IMR-90 (cell line): ENCODE measurements around the gene ARHGEF18. TPM values are rescaled to one million over a fixed set of nuclear protein-coding genes. Genes with fewer than 3 reads are reported as not detected.
A peak's percentile ranks its signal among the peaks of the same experiment; 100 is the strongest.

ENCODE experiments used
- ATAC-seq: fragments of 200-7000 bp; cut with Tn5 transposase; 2 replicates; pipeline ENCODE4 v1.9.1; 2020; ENCODE audit warnings: low read depth, mild to moderate bottlenecking, moderate library complexity
- BruUV-seq: library from RNA; stranded (reverse); fragments of 400-500 nt; replicated peaks from 2 replicates; lab custom pipeline; 2021; lab: Mats Ljungman, UMichigan
- CTCF ChIA-PET: fragments of 300-600 bp; formaldehyde crosslinking; extraction: SDS; loops from one replicate; lab custom pipeline; 2021; ENCODE audit warnings: antibody characterized with exemption; lab: Yijun Ruan, JAX
- POLR2A ChIA-PET: fragments of 300-600 bp; sonication (Branson Sonifier 250); formaldehyde crosslinking; loops from one replicate; lab custom pipeline; 2022; ENCODE audit warnings: antibody characterized with exemption; ENCODE audit not compliant: unreplicated experiment; lab: Charles Lee
- DNase-seq: peaks from one replicate; pipeline ENCODE4 v3.0.0; 2013
- H2AFZ ChIP-seq: replicated peaks from 2 replicates; pipeline ENCODE3; 2013; ENCODE audit warnings: low read length, mild to moderate bottlenecking; ENCODE audit not compliant: poor library complexity
- H2AK5ac ChIP-seq: 2 replicates; pipeline ENCODE4 v1.6.1; 2013; ENCODE audit warnings: low read depth, low read length, inconsistent platforms
- H2AK9ac ChIP-seq: replicated peaks from 2 replicates; pipeline ENCODE3; 2013; ENCODE audit warnings: mild to moderate bottlenecking, low read depth, low read length, moderate library complexity; ENCODE audit not compliant: poor library complexity
- H2BK120ac ChIP-seq: 2 replicates; pipeline ENCODE4 v1.6.1; 2013; ENCODE audit warnings: low read depth, low read length, inconsistent platforms
- H2BK15ac ChIP-seq: 3 replicates; pipeline ENCODE4 v1.6.1; 2013; ENCODE audit warnings: low read depth, low read length, inconsistent platforms
- H2BK20ac ChIP-seq: 2 replicates; pipeline ENCODE4 v1.6.1; 2013; ENCODE audit warnings: low read depth, mild to moderate bottlenecking, inconsistent platforms, low read length, moderate library complexity
- H2BK5ac ChIP-seq: 2 replicates; pipeline ENCODE4 v1.6.1; 2013; ENCODE audit warnings: mild to moderate bottlenecking, low read depth, low read length, inconsistent platforms; ENCODE audit not compliant: poor library complexity, severe bottlenecking
- H3K14ac ChIP-seq: replicated peaks from 2 replicates; pipeline ENCODE4 v1.6.1; 2013; ENCODE audit warnings: low read depth, low read length, inconsistent platforms
- H3K18ac ChIP-seq: 2 replicates; pipeline ENCODE4 v1.6.1; 2013; ENCODE audit warnings: low read depth, low read length, control low read depth
- H3K23ac ChIP-seq: 2 replicates; pipeline ENCODE4 v1.6.1; 2013; ENCODE audit warnings: low read depth, low read length, inconsistent platforms
- H3K27ac ChIP-seq: 2 replicates; pipeline ENCODE4 v1.5.1; 2013; ENCODE audit warnings: mild to moderate bottlenecking, control low read depth, low read length; ENCODE audit not compliant: insufficient read depth
- H3K27me3 ChIP-seq: 2 replicates; pipeline ENCODE4 v1.6.1; 2013; ENCODE audit warnings: low read length; ENCODE audit not compliant: control insufficient read depth, insufficient read depth
- H3K36me3 ChIP-seq: 2 replicates; pipeline ENCODE4 v1.6.1; 2013; ENCODE audit warnings: low read length, mixed read lengths; ENCODE audit not compliant: control insufficient read depth, insufficient read depth
- H3K4ac ChIP-seq: 2 replicates; pipeline ENCODE4 v1.6.1; 2013; ENCODE audit warnings: low read depth, low read length, inconsistent platforms
- H3K4me1 ChIP-seq: 2 replicates; pipeline ENCODE4 v1.6.1; 2013; ENCODE audit warnings: low read length, mixed read lengths; ENCODE audit not compliant: control insufficient read depth, insufficient read depth
- H3K4me2 ChIP-seq: 2 replicates; pipeline ENCODE4 v1.6.1; 2013; ENCODE audit warnings: low read depth, mild to moderate bottlenecking, control low read depth, low read length, moderate library complexity
- H3K4me3 ChIP-seq: 2 replicates; pipeline ENCODE4 v1.5.1; 2013; ENCODE audit warnings: low read depth, mild to moderate bottlenecking, control low read depth, low read length, moderate library complexity; ENCODE audit not compliant: insufficient read depth
- H3K56ac ChIP-seq: 2 replicates; pipeline ENCODE4 v1.6.1; 2013; ENCODE audit warnings: low read length, inconsistent platforms; ENCODE audit not compliant: insufficient read depth; ENCODE audit errors: extremely low read depth
- H3K79me1 ChIP-seq, 2 experiments: 2 replicates each; pipeline ENCODE4 v1.6.1; 2013; ENCODE audit warnings: low read length in 2 of 2, inconsistent platforms in 1 of 2, low read depth in 1 of 2
- H3K9ac ChIP-seq: 2 replicates; pipeline ENCODE4 v1.6.1; 2013; ENCODE audit warnings: low read depth, low read length, control low read depth
- H3K9me1 ChIP-seq: 2 replicates; pipeline ENCODE4 v1.6.1; 2013; ENCODE audit warnings: low read length, inconsistent platforms; ENCODE audit not compliant: insufficient read depth
- H3K9me3 ChIP-seq: 2 replicates; pipeline ENCODE4 v1.6.1; 2013; ENCODE audit warnings: low read length; ENCODE audit not compliant: control insufficient read depth, insufficient read depth
- H4K20me1 ChIP-seq: 2 replicates; pipeline ENCODE4 v1.6.1; 2013; ENCODE audit warnings: low read length, inconsistent platforms; ENCODE audit not compliant: insufficient read depth
- H4K5ac ChIP-seq: 2 replicates; pipeline ENCODE4 v1.6.1; 2013; ENCODE audit warnings: mild to moderate bottlenecking, low read depth, low read length, control low read depth
- H4K8ac ChIP-seq, 2 experiments: 2 replicates each; pipeline ENCODE4 v1.6.1; 2013; ENCODE audit warnings: low read depth in 2 of 2, low read length in 2 of 2, control low read depth in 1 of 2, inconsistent platforms in 1 of 2
- H4K91ac ChIP-seq: 2 replicates; pipeline ENCODE4 v1.6.1; 2013; ENCODE audit warnings: low read depth, low read length, inconsistent platforms; ENCODE audit not compliant: insufficient read depth
- BHLHE40 ChIP-seq: fragments of 150-350 bp; IDR thresholded peaks from 2 replicates; pipeline ENCODE4 v1.6.1; 2016; ENCODE audit warnings: mild to moderate bottlenecking, low read depth, low read length
- CEBPB ChIP-seq: IDR thresholded peaks from 2 replicates; pipeline ENCODE4 v1.6.1; 2012; ENCODE audit warnings: low read depth, low read length, improper control_type of control experiment
- CHD1 ChIP-seq: IDR thresholded peaks from 2 replicates; pipeline ENCODE4 v1.6.1; 2012; ENCODE audit warnings: low read depth, low read length, improper control_type of control experiment
- CTCF ChIP-seq: conservative IDR thresholded peaks from 2 replicates; pipeline ENCODE4 v1.5.1; 2012; ENCODE audit warnings: mild to moderate bottlenecking, low read depth, low read length, improper control_type of control experiment
- FOS ChIP-seq: fragments of 150-350 bp; IDR thresholded peaks from 2 replicates; pipeline ENCODE4 v1.6.1; 2016; ENCODE audit warnings: low read depth, low read length
- MAFK ChIP-seq: IDR thresholded peaks from 2 replicates; pipeline ENCODE4 v1.6.1; 2012; ENCODE audit warnings: low read depth, low read length, improper control_type of control experiment
- MAZ ChIP-seq: IDR thresholded peaks from 2 replicates; pipeline ENCODE4 v1.6.1; 2012; ENCODE audit warnings: low read depth, mild to moderate bottlenecking, low read length, improper control_type of control experiment, moderate library complexity, borderline replicate concordance
- MXI1 ChIP-seq: IDR thresholded peaks from 2 replicates; pipeline ENCODE4 v1.6.1; 2012; ENCODE audit warnings: low read depth, mild to moderate bottlenecking, low read length, moderate library complexity, borderline replicate concordance
- NFE2L2 ChIP-seq: fragments of 150-350 bp; IDR thresholded peaks from 2 replicates; pipeline ENCODE4 v1.6.1; 2016; ENCODE audit warnings: low read depth, mild to moderate bottlenecking, low read length
- POLR2A ChIP-seq: IDR thresholded peaks from 2 replicates; pipeline ENCODE4 v1.6.1; 2012; ENCODE audit warnings: mild to moderate bottlenecking, low read depth, low read length
- RAD21 ChIP-seq: IDR thresholded peaks from 2 replicates; pipeline ENCODE4 v1.6.1; 2012; ENCODE audit warnings: low read length, improper control_type of control experiment
- RCOR1 ChIP-seq: IDR thresholded peaks from 2 replicates; pipeline ENCODE4 v1.6.1; 2012; ENCODE audit warnings: mild to moderate bottlenecking, low read length, improper control_type of control experiment; ENCODE audit not compliant: insufficient replicate concordance
- RFX5 ChIP-seq: IDR thresholded peaks from 2 replicates; pipeline ENCODE4 v1.8.0; 2012; ENCODE audit warnings: low read depth, mild to moderate bottlenecking, low read length, moderate library complexity
- SMC3 ChIP-seq: fragments of 150-350 bp; IDR thresholded peaks from 2 replicates; pipeline ENCODE4 v1.6.1; 2016; ENCODE audit warnings: low read depth, mild to moderate bottlenecking, antibody characterized with exemption, low read length, moderate library complexity
- USF2 ChIP-seq: fragments of 150-350 bp; IDR thresholded peaks from 2 replicates; pipeline ENCODE4 v1.6.1; 2017; ENCODE audit warnings: mild to moderate bottlenecking, antibody characterized with exemption, low read length, low read depth
- WGBS, 2 experiments: methylation state at CpG; one replicate each; pipeline versions ENCODE4 v1.1.5 to v1.1.7; 2013; ENCODE audit warnings: missing lambda C conversion rate in 2 of 2; ENCODE audit not compliant: insufficient read length in 1 of 2; ENCODE audit errors: extremely low coverage in 2 of 2; 5-methylcytosine and 5-hydroxymethylcytosine counted together
- dilution Hi-C: fragments of 300-500 bp; cut with HindIII; formaldehyde crosslinking; loops from one replicate; pipeline ENCODE4 v1.14.3; 2018; ENCODE audit warnings: low sequenced_read_pairs; ENCODE audit not compliant: unreplicated experiment
- in situ Hi-C: fragments of 300-500 bp; cut with MboI; formaldehyde crosslinking; loops from 3 replicates; pipeline ENCODE4 v1.14.3; 2019; ENCODE audit warnings: low sequenced_read_pairs, inconsistent platforms, mixed read lengths
- intact Hi-C: fragments of 100-400 bp; cut with micrococcal nuclease; formaldehyde crosslinking; loops from 2 replicates; pipeline ENCODE4 v1.10.0; 2022
- polyA plus RNA-seq, 3 experiments: library from polyadenylated mRNA; depleted of rRNA; stranded (reverse); fragments of >200 nt; gene quantifications; 2 replicates each; pipeline ENCODE4 v1.2.3, GENCODE V29; 2012; ENCODE audit warnings: low replicate concordance in 1 of 3
- total RNA-seq: library from RNA; depleted of rRNA; stranded (reverse); fragments of >200 nt; gene quantifications from 2 replicates; pipeline ENCODE4 v1.2.3, GENCODE V29; 2012
- TF ChIP-seq, protein P1 (sequence below): fragments of 150-350 bp; IDR thresholded peaks from 2 replicates; pipeline ENCODE4 v1.6.1; 2016; ENCODE audit warnings: low read depth, mild to moderate bottlenecking, low read length, moderate library complexity, borderline replicate concordance

Gene ARHGEF18
- total and polyA plus RNA-seq, 2 of the 4 experiments (the other 2 are of a cell fraction), result 11.6 to 12.4 TPM

DNA sequence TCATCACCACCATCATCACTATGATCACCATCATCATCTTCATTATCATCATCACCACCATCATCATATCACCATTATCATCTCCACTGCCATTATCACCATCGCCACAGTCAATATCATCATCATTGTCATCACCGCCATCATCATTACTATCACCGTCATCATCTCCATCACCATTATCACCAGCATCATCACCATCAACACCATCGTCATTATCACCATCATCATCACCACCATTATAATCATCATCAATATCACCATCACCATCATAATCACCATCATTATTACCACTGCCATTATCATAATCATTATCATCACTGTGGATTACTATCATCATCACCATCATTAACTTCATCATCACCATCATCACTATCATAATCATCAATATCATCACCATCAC, 17.3 kb upstream of the ARHGEF18 start:
- H3K18ac ChIP-seq, result no peak overlapping the region
- H2BK5ac ChIP-seq, result peak overlapping the region; percentile 45
- H2AFZ ChIP-seq, result no peak overlapping the region
- no peaks in the 10 kb centered on the region for H3K9me3 ChIP-seq
- POLR2A ChIA-PET, result no interaction called here
- no peaks in the 10 kb centered on the region for H4K20me1 ChIP-seq
- H3K4ac ChIP-seq, result no peak overlapping the region
- 88% methylated on average over 4 of the region's 4 CpGs; no CpG with 5 or more reads in 1 of the 2 experiments for WGBS, 2 experiments
- TF ChIP-seq CEBPB, result no peak
- no peak for TF ChIP-seq CTCF
- no peak for TF ChIP-seq FOS
- no peak for TF ChIP-seq POLR2A
- no peak for TF ChIP-seq MXI1
- TF ChIP-seq SMC3, result no peak
- TF ChIP-seq RFX5, result no peak
- no peak for TF ChIP-seq MAZ
- no peak for TF ChIP-seq NFE2L2
- TF ChIP-seq USF2, result no peak
- TF ChIP-seq CHD1, result no peak
- TF ChIP-seq RCOR1, result no peak
- no peak for TF ChIP-seq BHLHE40
- TF ChIP-seq MAFK, result no peak
- TF ChIP-seq RAD21, result no peak
- TF ChIP-seq, protein P1, sequence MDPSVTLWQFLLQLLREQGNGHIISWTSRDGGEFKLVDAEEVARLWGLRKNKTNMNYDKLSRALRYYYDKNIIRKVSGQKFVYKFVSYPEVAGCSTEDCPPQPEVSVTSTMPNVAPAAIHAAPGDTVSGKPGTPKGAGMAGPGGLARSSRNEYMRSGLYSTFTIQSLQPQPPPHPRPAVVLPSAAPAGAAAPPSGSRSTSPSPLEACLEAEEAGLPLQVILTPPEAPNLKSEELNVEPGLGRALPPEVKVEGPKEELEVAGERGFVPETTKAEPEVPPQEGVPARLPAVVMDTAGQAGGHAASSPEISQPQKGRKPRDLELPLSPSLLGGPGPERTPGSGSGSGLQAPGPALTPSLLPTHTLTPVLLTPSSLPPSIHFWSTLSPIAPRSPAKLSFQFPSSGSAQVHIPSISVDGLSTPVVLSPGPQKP, result no peak
- in situ Hi-C loops (no loop called here), intact Hi-C loops (no loop called here), dilution Hi-C loops (no loop called here)
- H4K8ac ChIP-seq, result no peak overlapping the region
- no peak overlapping the region for H3K14ac ChIP-seq
- no TSS peak for BruUV-seq
- no peaks in the 10 kb centered on the region for H3K4me1 ChIP-seq
- no peak overlapping the region for H2BK15ac ChIP-seq
- no peaks in the 10 kb centered on the region for H3K79me1 ChIP-seq
- H2BK120ac ChIP-seq, result no peak overlapping the region
- no peak overlapping the region for H2AK9ac ChIP-seq
- no peak overlapping the region for H3K23ac ChIP-seq
- no peak overlapping the region for H4K91ac ChIP-seq
- H3K27ac ChIP-seq, result no peak overlapping the region
- no peak overlapping the region for H2BK20ac ChIP-seq
- no peaks in the 10 kb centered on the region for H3K36me3 ChIP-seq
- H3K27me3 ChIP-seq, result no peaks in the 10 kb centered on the region
- H3K9me1 ChIP-seq, result no peaks in the 10 kb centered on the region
- H2AK5ac ChIP-seq, result no peak overlapping the region
- CTCF ChIA-PET, result no interaction called here
- DNase-seq (no peak), ATAC-seq (no peak)
- no peak overlapping the region for H3K4me2 ChIP-seq
- no peak overlapping the region for H3K9ac ChIP-seq
- H3K4me3 ChIP-seq, result no peak overlapping the region
- H3K56ac ChIP-seq, result no peak overlapping the region
- H4K5ac ChIP-seq, result no peak overlapping the region
